NCI-H1092 (cell line): ENCODE results near the gene OXA1L.
A peak's percentile ranks its signal among the peaks of the same experiment; 100 is the strongest.
"Not testable (repeated sequence)": the region's sequence is repeated elsewhere in the genome, so short reads cannot be mapped to it uniquely, and the experiment has no call there.

ENCODE experiments used
- DNase-seq: peaks from one replicate; lab custom pipeline; 2025; lab: John Stamatoyannopoulos, UW

OXA1L gene

DNA sequence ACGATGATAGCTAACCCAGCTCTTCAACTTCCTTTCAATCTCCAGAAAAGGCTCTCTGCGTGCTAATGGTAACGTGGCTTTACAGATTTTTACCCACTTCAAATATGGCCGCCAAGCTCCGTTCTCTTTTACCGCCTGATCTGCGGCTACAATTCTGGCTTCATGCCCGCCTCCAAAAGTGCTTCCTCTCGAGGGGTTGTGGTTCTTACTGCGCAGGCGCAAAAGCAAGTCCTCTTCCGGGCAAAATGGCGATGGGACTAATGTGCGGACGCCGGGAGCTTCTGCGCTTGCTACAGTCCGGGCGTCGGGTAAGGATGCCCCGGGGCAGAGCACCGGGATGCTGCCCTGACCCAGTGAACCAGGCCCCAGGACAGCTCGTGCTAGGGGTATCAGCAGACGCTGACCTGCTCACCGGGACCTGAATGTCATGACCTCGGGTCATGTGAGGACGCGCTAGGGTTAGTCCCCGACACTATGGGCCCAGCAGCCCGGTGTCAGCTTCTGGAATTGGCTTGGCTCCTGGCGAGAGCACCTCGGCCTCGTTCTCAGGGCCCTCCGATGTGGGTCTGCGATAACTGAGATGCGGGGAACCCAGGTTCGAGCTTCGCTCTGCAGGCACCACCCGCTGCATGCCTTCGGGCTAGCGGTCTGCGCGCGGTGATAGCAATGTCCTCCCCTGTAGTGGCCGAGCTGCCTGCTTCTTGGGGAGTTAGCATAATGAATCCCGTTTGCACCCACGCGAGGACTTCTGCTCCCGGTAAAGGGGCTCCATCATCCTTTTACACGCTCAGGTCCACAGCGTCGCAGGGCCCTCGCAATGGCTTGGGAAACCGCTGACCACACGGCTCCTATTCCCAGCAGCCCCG lies at the start of gene OXA1L:
TSS of gene OXA1L (plus strand) at position 232 of the 866 bp plus-strand sequence. CDS start at position 246, 14 bp downstream.
- DNase-seq, result peak; percentile 99

DNA sequence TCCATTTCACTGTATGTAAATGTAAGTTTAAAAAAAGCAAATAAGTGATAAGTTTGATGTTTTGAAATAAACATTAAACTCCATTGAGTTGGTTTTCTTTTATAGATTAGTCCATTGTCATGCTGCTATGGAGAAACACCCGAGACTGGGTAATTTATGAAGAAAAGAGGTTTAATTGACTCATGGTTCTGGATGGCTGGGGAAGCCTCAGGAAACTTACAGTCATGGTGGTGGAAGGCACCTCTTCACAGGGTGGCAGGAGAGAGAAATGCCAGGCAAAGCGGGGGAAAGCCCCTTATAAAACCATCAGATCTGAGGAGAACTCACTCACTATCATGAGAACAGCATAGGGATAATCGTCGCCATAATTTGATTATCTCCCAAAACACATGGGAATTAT lies 48.4 kb upstream of the OXA1L start:
- DNase-seq, result no peak

DNA sequence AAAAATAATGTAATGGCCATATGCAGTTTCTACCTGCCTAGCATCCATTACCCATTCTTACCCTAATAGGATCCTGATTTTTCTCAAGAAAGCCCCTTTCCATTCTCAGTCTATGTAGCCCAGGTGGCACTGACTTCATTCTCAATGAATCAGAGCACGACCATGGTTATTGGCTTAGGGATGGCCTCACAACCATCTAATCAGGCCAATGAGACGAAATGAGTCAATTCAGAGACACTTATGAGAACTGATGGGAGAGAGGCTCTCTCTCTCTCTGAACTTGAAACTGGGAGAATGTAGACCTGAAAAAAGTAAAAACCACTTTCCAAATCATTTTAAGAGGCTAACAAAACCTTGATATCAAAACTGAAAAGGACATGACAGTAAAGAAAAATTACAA lies 45.3 kb upstream of the OXA1L start:
- no peak for DNase-seq

DNA sequence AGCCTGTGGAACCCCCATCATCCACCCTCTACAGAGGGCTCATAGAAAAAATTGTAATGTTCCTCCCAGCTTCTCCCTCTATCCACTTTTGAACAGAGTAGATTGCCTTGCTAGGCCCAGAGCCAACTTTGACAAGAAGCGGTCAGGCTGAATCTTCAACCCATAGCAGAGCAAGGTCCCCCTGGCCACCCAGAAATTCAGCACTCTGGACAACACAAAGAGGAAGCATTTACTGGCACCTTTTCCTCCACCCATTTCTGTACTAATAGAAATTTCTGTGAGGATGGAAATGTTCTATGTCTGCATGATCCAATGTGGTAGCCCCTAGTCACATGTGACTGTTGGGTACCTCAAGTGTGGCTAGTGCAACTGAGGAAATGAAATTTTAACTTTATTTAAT lies 42.7 kb upstream of the OXA1L start:
- no peak for DNase-seq

DNA sequence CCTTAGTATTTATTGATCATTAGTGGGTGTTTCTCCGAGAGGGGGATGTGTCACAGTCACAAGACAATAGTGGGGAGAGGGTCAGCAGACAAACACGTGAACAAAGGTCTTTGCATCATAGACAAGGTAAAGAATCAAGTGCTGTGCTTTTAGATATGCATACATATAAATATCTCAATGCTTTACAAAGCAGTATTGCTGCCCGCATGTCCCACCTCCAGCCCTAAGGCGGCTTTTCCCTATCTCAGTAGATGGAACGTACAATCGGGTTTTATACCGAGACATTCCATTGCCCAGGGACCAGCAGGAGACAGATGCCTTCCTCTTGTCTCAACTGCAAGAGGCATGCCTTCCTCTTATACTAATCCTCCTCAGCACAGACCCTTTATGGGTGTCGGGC lies 41.6 kb upstream of the OXA1L start:
- not testable (repeated sequence) for DNase-seq

DNA sequence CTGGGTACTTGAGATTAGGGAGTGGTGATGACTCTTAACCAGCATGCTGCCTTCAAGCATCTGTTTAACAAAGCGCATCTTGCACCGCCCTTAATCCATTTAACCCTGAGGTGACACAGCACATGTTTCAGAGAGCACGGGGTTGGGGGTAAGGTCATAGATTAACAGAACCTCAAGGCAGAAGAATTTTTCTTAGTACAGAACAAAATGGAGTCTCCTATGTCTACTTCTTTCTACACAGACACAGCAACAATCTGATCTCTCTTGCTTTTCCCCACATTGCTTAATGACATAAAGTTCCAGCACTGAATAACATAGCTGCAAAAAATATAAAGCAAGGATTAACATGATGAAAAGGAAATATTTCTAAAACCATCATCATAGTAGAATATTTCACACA lies 41.1 kb upstream of the OXA1L start:
- not testable (repeated sequence) for DNase-seq

DNA sequence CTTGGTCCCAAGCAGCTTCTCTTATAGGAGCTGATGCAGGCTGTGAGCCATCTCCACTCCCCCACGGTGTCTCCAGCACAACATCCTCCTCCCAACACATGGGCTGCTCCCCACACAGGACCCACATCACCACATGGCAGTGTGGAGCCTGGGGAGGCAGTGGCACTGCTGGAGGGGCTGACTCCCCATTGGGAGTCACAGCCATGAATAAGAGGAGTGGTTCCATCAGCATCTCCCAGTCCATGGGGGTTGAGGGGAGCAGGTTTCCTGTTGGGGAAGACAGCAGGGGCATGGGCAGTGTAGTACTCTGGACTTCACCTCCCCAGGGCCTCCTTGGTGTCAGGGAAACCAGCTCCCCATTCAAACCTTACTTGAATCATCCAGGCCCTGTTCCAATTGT lies 40.5 kb upstream of the OXA1L start:
- no peak for DNase-seq

DNA sequence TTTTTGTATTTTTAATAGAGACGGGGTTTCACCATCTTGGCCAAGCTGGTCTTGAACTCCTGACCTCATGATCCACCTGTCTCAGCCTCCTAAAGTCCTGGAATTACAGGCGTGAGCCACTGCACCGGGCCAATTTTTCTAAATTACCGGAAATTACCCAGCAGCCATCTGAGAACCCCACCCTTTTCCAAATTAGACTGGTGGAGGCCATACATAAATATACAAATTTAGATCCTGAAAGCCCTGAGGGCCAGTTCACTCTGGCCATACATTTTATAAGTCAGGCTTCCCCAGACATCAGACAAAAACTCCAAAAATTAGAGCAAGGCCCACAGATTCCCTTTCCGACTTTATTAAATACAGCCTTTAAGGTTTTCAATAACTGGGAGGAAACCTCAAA lies 34.4 kb upstream of the OXA1L start:
- DNase-seq, result not testable (repeated sequence)

DNA sequence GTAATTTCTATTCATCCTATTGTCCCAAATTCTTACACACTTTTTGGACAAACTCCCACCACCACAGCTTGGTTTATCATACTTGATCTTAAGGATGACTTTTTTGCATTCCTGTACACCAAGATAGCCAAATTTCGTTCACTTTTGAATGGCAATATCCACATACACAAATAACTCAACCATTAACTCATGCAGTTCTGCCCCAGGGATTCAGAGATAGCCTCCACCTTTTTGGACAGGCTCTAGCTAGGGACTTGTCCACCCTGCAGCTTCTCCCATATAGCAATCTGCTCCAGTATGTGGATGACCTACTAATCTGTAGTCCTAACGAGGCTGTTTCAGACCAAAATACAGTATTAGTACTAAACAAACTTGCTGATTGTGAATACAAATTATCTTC lies 32.7 kb upstream of the OXA1L start:
- DNase-seq, result no peak

DNA sequence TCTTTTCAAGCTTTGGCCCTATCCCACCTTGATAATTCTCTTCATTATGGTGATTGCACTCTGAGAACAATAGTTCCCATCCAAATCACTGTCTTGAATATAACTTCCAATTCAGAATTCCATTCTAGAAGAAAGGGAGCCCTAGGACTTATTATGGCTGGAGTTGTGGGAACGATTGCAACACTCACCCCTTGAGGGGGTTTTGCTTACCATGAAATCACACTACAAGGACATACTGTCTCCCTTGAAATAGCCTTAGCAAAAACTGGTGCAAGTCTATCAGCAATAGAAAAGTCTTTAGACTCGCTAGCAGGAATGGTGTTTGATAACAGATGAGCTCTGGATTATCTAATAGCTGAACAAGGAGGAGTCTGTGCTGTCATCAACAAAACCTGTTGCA lies 31.4 kb upstream of the OXA1L start:
- no peak for DNase-seq

DNA sequence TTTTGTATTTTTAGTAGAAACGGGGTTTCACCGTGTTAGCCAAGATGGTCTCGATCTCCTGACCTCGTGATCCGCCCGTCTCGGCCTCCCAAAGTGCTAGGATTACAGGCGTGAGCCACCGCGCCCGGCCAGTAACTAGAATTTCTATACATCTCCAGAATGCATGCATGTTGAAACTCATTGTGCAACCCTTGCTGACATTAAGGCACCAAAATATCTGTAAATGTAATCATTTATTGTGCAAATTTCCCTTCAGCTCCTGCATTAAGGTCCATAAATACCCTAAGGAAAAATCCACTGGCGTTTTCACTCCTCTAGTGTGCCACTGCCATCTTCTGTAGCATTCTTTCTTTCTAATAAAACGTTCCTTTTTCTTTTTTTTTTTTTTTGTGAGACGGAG lies 30.1 kb upstream of the OXA1L start:
- not testable (repeated sequence) for DNase-seq

DNA sequence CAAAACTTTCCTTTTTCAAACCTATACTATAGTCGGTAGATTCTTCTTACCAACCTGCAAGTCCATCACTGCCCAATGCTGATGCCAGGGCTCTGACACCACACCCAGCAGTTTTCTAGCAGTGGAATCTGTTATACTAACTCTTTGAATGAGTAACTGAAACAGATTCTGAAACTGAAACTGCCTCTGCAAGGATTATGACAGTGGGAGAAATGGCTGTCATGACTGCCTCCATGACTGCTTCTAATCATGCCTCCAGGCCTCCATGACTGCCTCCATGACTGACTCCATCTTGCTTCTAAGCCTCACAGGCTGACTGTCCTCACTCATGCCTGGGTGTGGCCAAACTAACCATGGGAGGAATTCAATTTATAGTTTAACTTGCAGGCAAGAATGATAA lies 29.4 kb upstream of the OXA1L start:
- DNase-seq, result no peak

DNA sequence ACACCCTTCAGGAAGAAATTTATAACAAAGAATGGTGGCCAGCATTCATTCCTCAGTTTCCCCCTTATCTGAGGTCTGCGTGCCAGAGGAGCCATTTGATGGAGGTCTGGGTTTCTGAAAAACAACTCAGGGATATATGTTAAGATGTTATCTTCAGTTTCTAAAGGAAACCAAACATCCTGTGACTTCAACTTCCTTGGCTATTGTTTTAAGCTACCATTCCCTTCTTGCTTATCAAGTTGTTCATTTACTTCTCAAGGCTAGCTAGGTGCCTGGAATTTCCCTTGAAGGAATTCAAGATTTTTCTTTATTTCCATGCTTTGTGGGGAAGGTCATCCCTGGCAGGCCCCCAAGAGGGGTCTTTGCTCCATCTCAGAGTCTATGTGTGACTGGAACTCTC lies 27.1 kb upstream of the OXA1L start:
- DNase-seq, result no peak

DNA sequence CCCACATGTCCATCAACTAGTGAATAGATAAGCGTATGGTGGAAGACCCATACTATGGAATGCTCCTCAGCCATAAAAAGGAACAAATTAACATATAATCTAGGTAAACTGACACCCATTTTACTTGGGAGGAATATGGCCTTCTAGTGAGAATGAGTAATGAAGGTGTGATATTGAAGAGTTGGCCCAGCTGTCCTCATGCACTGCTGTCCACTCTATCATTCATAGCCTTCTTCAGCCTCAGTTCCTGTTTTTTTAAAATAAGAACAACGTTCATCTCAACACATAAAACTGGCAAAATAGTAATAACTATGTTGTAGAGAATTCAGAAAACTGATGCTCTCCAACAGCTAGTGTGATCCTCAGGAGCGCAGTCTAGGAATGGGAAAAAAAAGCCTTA lies 26.5 kb upstream of the OXA1L start:
- no peak for DNase-seq

DNA sequence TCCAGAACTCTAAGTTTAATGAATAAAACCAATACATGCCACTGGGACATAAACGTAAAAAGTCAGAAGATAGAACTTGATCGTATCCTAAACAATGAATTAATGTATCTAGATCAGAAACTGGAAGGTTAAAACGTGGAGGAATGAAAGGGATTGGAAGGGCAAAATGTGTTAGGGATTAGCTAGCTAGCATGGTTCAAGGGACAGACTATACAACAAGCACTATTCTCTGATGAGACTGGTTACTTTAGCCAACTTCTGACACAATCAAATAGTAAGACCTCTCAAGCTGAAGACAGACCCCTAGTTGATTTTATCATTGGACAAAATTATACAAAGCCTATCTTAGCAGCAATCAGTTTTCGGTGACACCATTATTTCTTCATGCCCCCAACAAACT lies 18.7 kb upstream of the OXA1L start:
- no peak for DNase-seq

DNA sequence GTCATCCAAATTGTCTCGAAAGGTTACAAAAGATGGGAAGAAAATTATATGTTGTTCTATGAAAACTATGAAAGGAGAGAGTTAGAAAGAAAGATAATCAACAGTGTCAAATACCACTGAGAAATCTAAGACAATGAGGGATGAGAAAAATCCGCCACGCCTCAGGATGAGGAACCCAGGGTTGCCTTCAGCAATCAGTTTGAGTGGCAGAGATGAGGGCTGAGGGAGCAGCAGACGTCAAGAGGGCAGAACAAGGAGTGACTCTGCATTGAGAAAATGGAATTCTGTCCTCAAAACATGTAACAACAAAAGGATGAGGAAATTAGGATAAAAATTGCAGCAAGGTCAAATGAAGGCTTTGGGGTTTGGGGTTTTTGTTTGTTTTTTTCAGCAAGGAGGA lies 18.3 kb upstream of the OXA1L start:
- DNase-seq, result no peak

DNA sequence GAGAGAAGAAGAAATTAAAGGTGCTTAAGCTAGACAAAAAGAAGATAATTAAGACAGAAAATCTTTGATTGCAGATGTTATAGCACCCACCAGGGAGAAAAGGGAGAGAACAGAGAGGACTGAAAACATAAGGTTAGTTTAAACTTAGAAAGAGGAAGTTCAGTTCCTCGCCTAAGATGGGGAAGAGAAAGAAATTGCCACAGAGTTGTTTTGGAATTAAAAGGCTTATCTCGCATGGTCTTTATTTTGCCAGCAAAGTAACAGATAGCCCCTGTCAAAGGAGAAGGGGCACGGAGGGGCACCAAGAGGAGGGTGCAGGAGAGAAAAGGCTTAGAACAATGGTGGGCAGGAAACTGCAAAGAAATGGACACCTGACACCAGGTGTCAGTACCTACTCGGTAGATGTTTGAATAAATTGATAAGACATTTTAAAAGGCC lies 17.8 kb upstream of the OXA1L start:
- DNase-seq, result no peak

DNA sequence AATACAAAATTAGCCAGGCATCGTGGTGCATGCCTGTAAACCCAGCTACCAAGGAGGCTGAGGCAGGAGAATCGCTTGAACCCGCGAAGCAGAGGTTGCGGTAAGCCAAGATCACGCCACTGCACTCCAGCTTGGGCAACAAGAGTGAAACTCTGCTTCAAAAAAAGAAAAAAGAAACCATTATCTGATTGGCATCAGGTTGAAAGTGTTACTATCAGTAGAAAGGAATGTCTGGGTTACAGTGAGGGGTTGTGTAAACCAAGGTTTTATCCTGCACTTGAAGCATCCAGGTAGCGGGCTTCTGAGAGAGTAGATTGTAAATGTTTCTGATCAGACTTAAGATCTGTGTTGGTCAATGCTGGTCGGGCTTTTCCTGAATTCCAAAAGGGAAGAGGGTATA lies 14.1 kb upstream of the OXA1L start:
- no peak for DNase-seq

DNA sequence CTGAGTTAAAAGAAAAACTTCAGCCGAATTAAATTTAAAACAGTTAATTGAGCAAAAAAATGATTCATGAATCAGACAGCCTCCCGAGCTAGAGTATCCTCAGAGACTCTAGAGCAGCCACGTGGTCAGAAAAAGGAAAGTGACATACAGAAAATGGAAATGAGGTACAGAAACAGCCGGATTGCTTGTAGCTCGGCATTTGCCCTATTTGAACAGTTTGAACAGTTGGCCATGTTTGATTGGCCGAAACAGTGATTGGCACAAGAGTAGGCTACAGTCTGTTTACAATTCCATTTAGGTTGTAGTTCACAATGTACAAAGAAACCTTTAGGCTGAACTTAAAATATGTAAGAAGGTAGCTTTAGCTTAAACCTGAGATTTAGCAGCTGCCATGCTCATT lies 12.9 kb upstream of the OXA1L start:
- DNase-seq, result no peak

DNA sequence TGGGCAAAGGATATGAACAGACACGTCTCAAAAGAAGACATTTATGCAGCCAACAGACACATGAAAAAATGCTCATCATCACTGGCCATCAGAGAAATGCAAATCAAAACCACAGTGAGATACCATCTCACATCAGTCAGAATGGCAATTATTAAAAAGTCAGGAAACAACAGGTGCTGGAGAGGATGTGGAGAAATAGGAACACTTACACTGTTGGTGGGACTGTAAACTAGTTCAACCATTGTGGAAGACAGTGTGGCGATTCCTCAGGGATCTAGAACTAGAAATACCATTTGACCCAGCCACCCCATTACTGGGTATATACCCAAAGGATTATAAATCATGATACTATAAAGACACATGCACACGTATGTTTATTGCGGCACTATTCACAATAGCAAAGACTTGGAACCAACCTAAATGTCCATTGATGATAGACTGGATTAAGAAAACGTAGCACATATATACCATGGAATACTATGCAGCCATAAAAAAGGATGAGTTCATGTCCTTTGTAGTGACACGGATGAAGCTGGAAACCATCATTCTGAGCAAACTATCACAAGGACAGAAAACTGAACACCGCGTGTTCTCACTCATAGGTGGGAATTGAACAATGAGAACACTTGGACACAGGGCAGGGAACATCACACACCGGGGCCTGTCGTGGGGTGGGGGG lies 8.4 kb upstream of the OXA1L start:
- DNase-seq, result not testable (repeated sequence)

DNA sequence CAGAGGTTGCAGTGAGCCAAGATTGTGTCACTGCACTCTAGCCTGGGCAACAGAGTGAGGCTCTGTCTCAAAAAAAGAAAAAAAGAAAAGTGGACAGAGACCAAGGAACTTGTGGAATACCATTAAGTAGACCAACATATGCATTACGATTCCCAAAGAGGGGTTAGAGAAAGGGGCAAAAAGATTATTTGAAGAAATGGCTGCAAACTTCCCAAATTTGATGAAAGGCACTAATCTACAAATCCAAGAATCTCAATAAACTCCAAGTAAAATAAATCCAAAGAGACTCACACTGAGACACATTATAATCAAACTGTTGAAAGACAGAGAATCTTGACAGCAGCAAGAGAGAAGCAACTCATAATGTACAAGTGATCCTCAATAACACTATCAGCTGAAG lies 4.8 kb upstream of the OXA1L start:
- DNase-seq, result no peak

DNA sequence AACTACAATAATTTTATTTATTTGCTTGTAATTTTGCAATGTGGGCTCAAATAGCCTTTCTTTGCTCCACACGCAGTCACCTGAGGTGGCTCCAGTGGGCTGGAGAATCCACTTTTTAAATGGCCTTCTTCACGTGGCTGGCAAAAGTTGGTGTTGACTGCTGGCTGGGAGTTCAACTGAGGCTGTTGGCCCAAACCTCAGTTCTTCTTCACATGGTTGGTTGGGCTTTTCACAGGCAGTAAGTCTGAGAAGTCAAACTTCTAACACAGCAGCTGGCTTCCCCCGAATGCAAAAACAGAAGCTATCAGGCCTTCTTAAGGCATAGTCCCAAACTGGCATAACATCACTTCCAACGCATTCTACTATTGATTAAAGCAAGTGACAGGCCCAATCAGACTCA lies 2.1 kb upstream of the OXA1L start:
- DNase-seq, result no peak

DNA sequence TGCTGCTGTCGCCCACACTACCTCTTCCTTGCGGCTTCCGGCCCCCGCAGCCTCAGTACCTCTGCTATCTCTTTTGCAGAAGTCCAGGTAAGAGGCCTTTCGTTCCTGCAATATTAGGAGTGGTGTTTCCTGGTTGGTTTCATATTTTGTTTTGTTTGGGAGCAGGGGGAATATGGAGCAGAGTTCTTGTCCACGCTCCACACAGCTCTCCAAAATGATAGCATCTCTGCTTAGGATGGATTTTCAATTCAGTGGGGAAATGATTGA lies 768 bp downstream of the OXA1L start:
- DNase-seq, result no peak

DNA sequence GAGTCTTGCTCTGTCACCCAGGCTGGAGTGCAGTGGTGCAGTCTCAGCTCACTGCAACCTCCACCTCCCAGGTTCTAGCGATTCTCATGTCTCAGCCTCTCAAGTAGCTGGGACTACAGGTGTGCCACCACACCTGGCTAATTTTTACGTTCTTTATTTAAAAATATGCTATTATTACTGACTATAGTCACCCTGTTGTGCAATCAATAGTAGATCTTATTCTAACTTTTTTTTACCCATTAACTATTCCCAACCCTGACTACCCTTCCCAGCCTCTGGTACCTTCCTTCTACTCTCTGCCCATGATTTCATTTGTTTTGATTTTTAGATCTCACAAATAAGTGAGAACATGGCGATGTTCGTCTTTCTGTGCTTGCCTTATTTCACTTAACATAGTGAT lies 2.5 kb downstream of the OXA1L start:
- no peak for DNase-seq
